Common myeloid progenitor, CD34-positive (primary cell): ENCODE results near the gene ZDHHC1.

Experiments used
- CTCF ChIA-PET: fragments of 350-600 bp; sonication (Branson Sonifier 250); formaldehyde crosslinking; loops from one replicate; lab custom pipeline; 2021; ENCODE audit warnings: antibody characterized with exemption; lab: Charles Lee
- POLR2A ChIA-PET: fragments of 350-600 bp; sonication (Branson Sonifier 250); formaldehyde crosslinking; loops from one replicate; lab custom pipeline; 2021; ENCODE audit warnings: antibody characterized with exemption; lab: Charles Lee
- DNase-seq, 3 donors: peaks; one replicate each; pipeline versions ENCODE4 v3.0.0 to v3.0.0-alpha.2; 2013
- H3K27ac ChIP-seq, 2 experiments: 1 replicate in 1 of 2; 2 replicates in 1 of 2; pipeline ENCODE4 v1.7.0; 2013; ENCODE audit warnings: inconsistent platforms in 2 of 2, low read length in 2 of 2, mild to moderate bottlenecking in 2 of 2, low read depth in 1 of 2, moderate library complexity in 1 of 2; ENCODE audit not compliant: severe bottlenecking in 2 of 2, insufficient read depth in 1 of 2, poor library complexity in 1 of 2
- H3K27me3 ChIP-seq, 5 experiments: replicated peaks in 2 of 5; 1 replicate in 3 of 5; 2 replicates in 2 of 5; pipeline versions ENCODE4 v1.6.1 to v1.7.0; 2013; ENCODE audit warnings: low read length in 4 of 5, mild to moderate bottlenecking in 2 of 5, moderate library complexity in 2 of 5, inconsistent platforms in 1 of 5; ENCODE audit not compliant: insufficient read depth in 5 of 5, control insufficient read depth in 4 of 5
- H3K36me3 ChIP-seq, 4 experiments: 1 replicate in 2 of 4; 2 replicates in 2 of 4; pipeline versions ENCODE4 v1.6.1 to v1.7.0; 2013; ENCODE audit warnings: low read length in 3 of 4, control low read depth in 1 of 4, mild to moderate bottlenecking in 1 of 4; ENCODE audit not compliant: control insufficient read depth in 4 of 4, insufficient read depth in 4 of 4
- H3K4me1 ChIP-seq, 4 experiments: 1 replicate in 3 of 4; 2 replicates in 1 of 4; pipeline versions ENCODE4 v1.6.1 to v1.7.1; 2013; ENCODE audit warnings: low read length in 3 of 4, mild to moderate bottlenecking in 3 of 4, control low read depth in 1 of 4, inconsistent platforms in 1 of 4, moderate library complexity in 1 of 4; ENCODE audit not compliant: control insufficient read depth in 4 of 4, insufficient read depth in 4 of 4; ENCODE audit errors: control extremely low read depth in 1 of 4
- H3K4me3 ChIP-seq, 7 experiments: 1 replicate in 4 of 7; 2 replicates in 3 of 7; pipeline versions ENCODE4 v1.5.1 to v1.7.0; 2013; ENCODE audit warnings: mild to moderate bottlenecking in 7 of 7, low read length in 6 of 7, moderate library complexity in 6 of 7, inconsistent platforms in 2 of 7, low read depth in 2 of 7, control low read depth in 1 of 7; ENCODE audit not compliant: insufficient read depth in 4 of 7, control insufficient read depth in 1 of 7; ENCODE audit errors: extremely low read depth in 1 of 7
- H3K9me3 ChIP-seq, 5 experiments: 1 replicate in 4 of 5; 2 replicates in 1 of 5; pipeline versions ENCODE4 v1.6.1 to v1.7.1; 2013; ENCODE audit warnings: low read length in 4 of 5, mild to moderate bottlenecking in 2 of 5, inconsistent platforms in 1 of 5, low read depth in 1 of 5, moderate library complexity in 1 of 5; ENCODE audit not compliant: control insufficient read depth in 4 of 5, insufficient read depth in 2 of 5; ENCODE audit errors: control extremely low read depth in 1 of 5
- WGBS: methylation state at CpG from one replicate; pipeline ENCODE4 v1.1.5; 2013; ENCODE audit not compliant: insufficient coverage; 5-methylcytosine and 5-hydroxymethylcytosine counted together

ZDHHC1 gene

GRCh38 chr16:67445126-67445426 lies 28.8 kb upstream of the ZDHHC1 start:
- WGBS: 100% methylated on average over 7 of the region's 7 CpGs
- CTCF ChIA-PET: interaction anchor here (0.9 to 4.8 kb wide), 7 partner anchors 9 to 76 kb away, joined by 3 to 34 read pairs (median 4); no protein-coding TSS in a partner anchor
- H3K4me1 ChIP-seq: peaks cover 0 to 16% (median 0%) of the 10 kb centered on the region in 4 experiments
- POLR2A ChIA-PET: no interaction called here
- no peak for DNase-seq
- no peak overlapping the region for H3K4me3 ChIP-seq
- H3K27ac ChIP-seq: no peak overlapping the region
- H3K27me3 ChIP-seq: no peaks in the 10 kb centered on the region
- no peaks in the 10 kb centered on the region for H3K9me3 ChIP-seq
- peaks cover 0 to 86% (median 28%) of the 10 kb centered on the region in 4 experiments for H3K36me3 ChIP-seq

GRCh38 chr16:67444259-67445125 lies 28.2 kb upstream of the ZDHHC1 start:
- H3K4me3 ChIP-seq: no peak overlapping the region
- H3K4me1 ChIP-seq: peaks cover 0 to 16% (median 0%) of the 10 kb centered on the region in 4 experiments
- peaks cover 0 to 85% (median 27%) of the 10 kb centered on the region in 4 experiments for H3K36me3 ChIP-seq
- no peak for DNase-seq
- 98% methylated on average over 20 of the region's 22 CpGs for WGBS
- H3K27me3 ChIP-seq: no peaks in the 10 kb centered on the region
- ChIA-PET POLR2A (no interaction called here), CTCF (interaction anchor here (0.7 to 4.8 kb wide), 7 partner anchors 9 to 21 kb away, joined by 3 to 23 read pairs (median 4); no protein-coding TSS in a partner anchor)
- no peaks in the 10 kb centered on the region for H3K9me3 ChIP-seq
- H3K27ac ChIP-seq: no peak overlapping the region

GRCh38 chr16:67443265-67443664 lies 27.0 kb upstream of the ZDHHC1 start:
- ChIA-PET POLR2A (interaction anchor here (0.5 kb wide), 1 partner anchor 33 kb away, joined by 4 read pairs; no protein-coding TSS in a partner anchor), CTCF (interaction anchor here (1.0 to 4.8 kb wide), 5 partner anchors 9 to 48 kb away, joined by 3 to 23 read pairs (median 4); no protein-coding TSS in a partner anchor)
- H3K9me3 ChIP-seq: no peaks in the 10 kb centered on the region
- WGBS: 96% methylated on average over 4 of the region's 6 CpGs
- H3K4me3 ChIP-seq: no peak overlapping the region
- peaks cover 0 to 16% (median 0%) of the 10 kb centered on the region in 4 experiments for H3K4me1 ChIP-seq
- DNase-seq: no peak
- no peaks in the 10 kb centered on the region for H3K27me3 ChIP-seq
- no peak overlapping the region for H3K27ac ChIP-seq
- peaks cover 0 to 87% (median 33%) of the 10 kb centered on the region in 4 experiments for H3K36me3 ChIP-seq

- Histone ChIP-seq H3K27ac (no peak overlapping the region), H3K9me3 (no peaks in the 10 kb centered on the region), H3K4me1 (peaks cover 0 to 16% (median 0%) of the 10 kb centered on the region in 4 experiments), H3K4me3 (no peak overlapping the region), H3K27me3 (no peaks in the 10 kb centered on the region), H3K36me3 (peaks cover 0 to 92% (median 37%) of the 10 kb centered on the region in 4 experiments)
- POLR2A ChIA-PET: no interaction called here
- CTCF ChIA-PET: interaction anchor here (0.9 to 4.8 kb wide), 4 partner anchors 13 to 48 kb away, joined by 3 to 23 read pairs (median 3); no protein-coding TSS in a partner anchor
- DNase-seq: no peak
- WGBS: 100% methylated on average over 12 of the region's 13 CpGs
These were observed 26.4 kb upstream of the ZDHHC1 start for GRCh38 chr16:67442581-67443255.

GRCh38 chr16:67441907-67442306 lies 25.6 kb upstream of the ZDHHC1 start:
- ChIA-PET POLR2A (interaction anchor here (1.0 kb wide), 1 partner anchor 8 kb away, joined by 3 read pairs; no protein-coding TSS in a partner anchor), CTCF (interaction anchor here (0.7 to 4.8 kb wide), 8 partner anchors 9 to 49 kb away, joined by 3 to 23 read pairs (median 4); no protein-coding TSS in a partner anchor)
- DNase-seq: no peak
- H3K9me3 ChIP-seq: no peaks in the 10 kb centered on the region
- H3K27ac ChIP-seq: no peak overlapping the region
- 93% methylated on average over 5 of the region's 5 CpGs for WGBS
- peaks cover 0 to 16% (median 0%) of the 10 kb centered on the region in 4 experiments for H3K4me1 ChIP-seq
- H3K4me3 ChIP-seq: no peak overlapping the region
- H3K27me3 ChIP-seq: no peaks in the 10 kb centered on the region
- peaks cover 0 to 92% (median 41%) of the 10 kb centered on the region in 4 experiments for H3K36me3 ChIP-seq

GRCh38 chr16:67441271-67441753 lies 25.0 kb upstream of the ZDHHC1 start:
- Histone ChIP-seq H3K27ac (no peak overlapping the region), H3K4me1 (peaks cover 0 to 16% (median 0%) of the 10 kb centered on the region in 4 experiments), H3K4me3 (no peak overlapping the region), H3K36me3 (peaks cover 0 to 93% (median 43%) of the 10 kb centered on the region in 4 experiments), H3K27me3 (no peaks in the 10 kb centered on the region), H3K9me3 (no peaks in the 10 kb centered on the region)
- DNase-seq: peak; percentile 17 to 73 (median 53)
- ChIA-PET CTCF (interaction anchor here (0.7 to 3.8 kb wide), 7 partner anchors 9 to 25 kb away, joined by 3 to 20 read pairs (median 5); no protein-coding TSS in a partner anchor), POLR2A (interaction anchor here (1.0 kb wide), 1 partner anchor 8 kb away, joined by 3 read pairs; no protein-coding TSS in a partner anchor)
- WGBS: 74% methylated on average over 17 of the region's 17 CpGs
